GM18498 (cell line): ENCODE results near the gene USP21.

Experiments used
- ATAC-seq: cut with Tn5 transposase; IDR thresholded peaks from one replicate; pipeline ENCODE4 v1.9.1; 2021; ENCODE audit warnings: mild to moderate bottlenecking, moderate library complexity; ENCODE audit not compliant: unreplicated experiment

USP21 gene

DNA sequence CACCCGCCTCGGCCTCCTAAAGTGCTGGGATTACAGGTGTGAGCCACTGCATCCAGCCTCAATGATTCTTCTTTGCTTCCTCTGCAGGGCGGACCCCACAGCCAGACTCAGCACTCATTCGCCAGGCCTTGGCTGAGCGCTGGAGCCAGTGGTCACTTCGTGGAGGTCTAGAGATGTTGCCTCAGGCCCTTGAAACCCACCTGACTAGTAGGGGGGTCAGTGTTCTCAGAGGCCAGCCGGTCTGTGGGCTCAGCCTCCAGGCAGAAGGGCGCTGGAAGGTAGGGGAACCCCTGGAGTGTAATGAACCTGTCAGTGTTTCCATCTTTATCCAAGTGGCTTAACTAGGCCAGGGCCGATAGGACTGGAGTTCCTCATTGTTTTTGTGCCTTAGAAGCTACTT lies 9.6 kb downstream of the USP21 start:
- no peak for ATAC-seq

DNA sequence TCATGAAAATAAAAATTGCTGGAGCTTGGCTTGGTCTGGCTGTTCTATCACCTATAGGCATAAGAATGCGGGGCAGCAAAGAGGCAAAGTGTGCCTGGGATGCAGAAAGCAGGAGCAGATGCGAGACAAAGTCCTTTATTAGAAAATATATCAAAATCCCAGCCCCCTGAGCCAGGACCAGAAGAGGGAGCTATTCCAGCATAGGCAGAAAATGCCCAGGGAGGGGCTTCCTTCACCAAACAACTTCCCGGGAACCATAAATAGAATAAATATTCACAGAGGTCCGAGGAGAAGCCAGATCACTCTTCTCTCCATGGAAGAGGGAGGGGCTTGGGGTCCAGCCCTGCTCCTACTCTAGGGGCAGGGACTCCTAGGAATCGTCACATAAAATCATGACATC lies 11.9 kb downstream of the USP21 start:
- ATAC-seq: no peak

- ATAC-seq: no peak
Measured at GRCh38 chr1:161171696-161172095, 12.4 kb downstream of the USP21 start.

GRCh38 chr1:161172349-161172748 lies 13.0 kb downstream of the USP21 start:
- no peak for ATAC-seq

DNA sequence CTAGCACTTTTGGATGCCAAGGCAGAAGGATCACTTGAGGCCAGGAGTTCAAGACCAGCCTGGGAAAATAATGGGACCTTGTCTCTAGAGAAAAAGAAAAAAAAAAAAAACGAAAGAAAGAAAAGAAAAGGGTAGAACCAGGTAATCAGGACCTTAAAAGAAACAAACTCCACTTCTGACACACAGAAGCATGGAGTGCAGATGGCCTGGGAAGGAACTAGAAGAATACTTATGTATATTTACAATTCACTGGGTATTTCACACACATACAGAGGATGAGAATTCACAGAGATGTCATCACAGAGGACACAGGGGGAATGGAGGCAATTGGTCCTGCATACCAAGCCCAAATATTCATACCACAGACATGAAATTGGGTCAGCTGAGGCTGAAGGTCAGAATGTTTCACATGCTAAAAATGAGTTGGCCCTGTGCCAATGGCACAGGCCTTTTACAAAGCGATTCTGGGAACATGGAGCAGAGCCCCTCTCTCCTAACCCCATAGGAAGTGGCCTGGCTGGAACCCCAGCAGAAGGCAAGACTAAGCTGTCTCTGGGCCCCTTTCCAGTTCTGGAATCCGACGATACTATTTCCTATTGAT lies 13.6 kb downstream of the USP21 start:
- no peak for ATAC-seq

- ATAC-seq: no peak
Measured at GRCh38 chr1:161173711-161174110, 14.4 kb downstream of the USP21 start.

DNA sequence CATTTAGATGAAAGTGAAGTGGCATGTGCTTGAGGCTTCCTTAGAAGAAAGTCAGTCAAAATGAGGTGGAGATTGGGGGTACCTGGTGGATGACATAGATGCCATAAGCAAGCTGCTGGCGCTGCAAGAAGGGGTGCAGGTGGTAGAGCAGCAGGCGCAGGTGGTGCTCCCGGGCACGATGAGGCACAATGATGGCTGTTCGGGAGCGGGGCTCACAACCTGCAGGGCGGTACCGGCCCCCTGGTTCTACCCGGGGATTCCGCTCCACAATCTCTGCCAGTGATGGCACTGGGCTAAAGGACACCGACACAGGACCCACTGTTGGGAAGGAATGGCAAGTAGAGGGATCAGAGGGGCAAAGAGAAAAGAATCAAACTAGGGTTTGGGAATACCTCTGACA lies 15.6 kb downstream of the USP21 start:
- no peak for ATAC-seq

- no peak for ATAC-seq
Measured at GRCh38 chr1:161175771-161176453, 16.6 kb downstream of the USP21 start.

DNA sequence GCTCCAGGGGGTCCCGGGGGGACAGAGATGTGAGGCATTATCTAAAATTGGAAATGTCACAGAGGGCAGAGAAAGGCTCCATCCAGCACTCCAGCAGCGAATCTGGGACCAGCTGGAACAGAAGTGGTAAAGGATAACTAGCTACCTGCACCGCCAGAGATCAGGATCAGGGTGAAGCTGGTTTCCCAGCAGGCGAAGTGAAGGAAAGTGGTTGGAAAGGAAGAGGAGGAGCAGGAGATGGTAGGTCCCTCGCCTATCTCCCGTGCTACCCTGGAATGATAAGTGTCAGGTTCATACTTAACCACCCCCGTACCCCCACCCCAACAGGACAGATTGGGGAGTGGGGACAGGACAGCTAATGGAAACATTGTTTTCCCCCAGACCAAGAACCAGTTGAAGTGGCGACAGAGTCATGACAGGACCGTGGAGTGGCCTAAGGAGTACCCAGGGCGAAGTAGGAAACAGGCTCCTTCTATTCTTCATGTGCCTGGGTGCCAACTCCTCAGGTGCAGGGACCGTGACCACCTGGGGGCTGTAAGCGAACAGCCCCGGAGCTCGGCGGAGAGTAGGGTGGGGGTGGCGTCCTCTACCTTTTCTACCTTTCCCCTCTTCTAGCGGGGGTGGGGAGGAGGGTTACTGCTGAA lies 17.3 kb downstream of the USP21 start:
- ATAC-seq: no peak

GRCh38 chr1:161177112-161177935 lies 18.0 kb downstream of the USP21 start, which contains the start of gene B4GALT3:
Gene B4GALT3 (minus strand): TSS chr1:161177507. CDS start chr1:161176060, 1,447 bp downstream.
- ATAC-seq: peak; percentile 82

DNA sequence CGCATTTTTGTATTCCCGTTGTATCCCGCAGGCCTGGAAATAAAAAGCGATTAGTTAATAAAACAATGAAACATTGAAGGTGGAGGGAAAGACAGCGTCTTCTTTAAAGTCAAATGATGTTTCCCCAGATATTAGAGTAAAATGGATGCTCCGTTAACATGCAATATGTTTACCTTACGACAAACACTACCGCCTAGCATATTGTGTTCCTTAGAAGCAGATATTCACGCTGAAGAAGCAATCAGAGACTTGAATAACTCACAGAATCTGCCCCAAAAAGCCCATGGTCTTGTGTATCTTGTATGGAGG lies 18.6 kb downstream of the USP21 start:
- ATAC-seq: no peak

GRCh38 chr1:161179698-161180097 lies 20.4 kb downstream of the USP21 start:
- no peak for ATAC-seq

DNA sequence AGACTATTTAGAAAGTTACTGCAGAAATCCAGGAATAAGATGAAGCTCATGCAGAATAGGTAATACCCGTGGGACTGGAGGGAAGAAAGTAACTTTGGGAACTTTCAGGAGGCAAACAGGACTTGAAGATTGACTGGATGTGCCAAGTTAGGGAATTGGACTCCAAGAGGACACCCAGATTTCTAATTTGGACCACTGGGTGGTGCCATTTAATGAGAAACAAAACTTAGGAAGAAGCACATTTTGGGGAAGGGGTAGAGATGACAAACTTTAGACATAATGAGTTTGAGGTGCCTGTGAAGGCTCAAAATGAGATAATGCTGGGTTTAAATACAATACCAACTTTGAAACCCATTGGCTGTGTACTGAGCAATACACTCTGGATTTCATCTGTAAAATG lies 21.3 kb downstream of the USP21 start:
- ATAC-seq: no peak

GRCh38 chr1:161182214-161182613 lies 22.9 kb downstream of the USP21 start:
- peak; percentile 44 for ATAC-seq

DNA sequence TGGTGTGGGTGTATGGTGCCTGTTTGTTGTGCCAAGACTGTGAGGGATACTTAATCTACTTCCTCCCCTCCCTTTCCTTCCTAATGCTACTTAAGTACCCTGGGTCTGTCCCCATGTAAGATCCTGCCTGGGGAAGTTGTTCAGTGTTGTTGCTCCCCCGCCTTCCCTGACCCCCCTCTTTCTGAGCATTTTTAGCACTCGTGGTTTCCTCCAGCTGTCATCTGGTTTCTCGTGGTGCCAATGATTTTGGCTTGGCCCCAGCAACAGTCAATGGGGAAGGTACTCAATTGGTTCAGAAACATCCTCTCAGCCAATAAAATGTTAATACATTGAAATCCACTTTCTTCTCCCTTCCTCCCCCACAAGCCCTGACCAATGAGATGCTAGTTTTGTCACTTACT lies 26.0 kb downstream of the USP21 start:
- ATAC-seq: peak; percentile 64

- peak; percentile 28 for ATAC-seq
Measured at GRCh38 chr1:161185732-161186311, 26.5 kb downstream of the USP21 start.

DNA sequence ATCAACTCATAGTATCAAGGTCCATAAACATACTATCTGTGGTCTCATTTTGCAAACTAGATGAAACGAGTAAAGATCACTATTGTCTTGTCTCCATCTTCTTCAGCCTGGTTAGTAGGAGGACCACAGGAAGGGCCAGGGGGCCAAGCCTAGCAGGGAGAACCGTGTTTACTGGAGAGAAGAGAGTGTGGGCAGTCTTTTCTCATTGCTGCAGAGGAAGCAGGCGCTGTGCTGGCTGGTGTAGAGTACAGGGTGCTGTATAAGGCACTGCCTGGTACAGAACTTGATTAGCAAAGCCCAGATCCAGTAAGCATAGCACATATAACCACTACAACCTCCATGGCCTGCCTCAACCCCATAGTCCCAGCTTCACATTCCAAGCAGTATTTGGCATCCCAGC lies 28.0 kb downstream of the USP21 start:
- no peak for ATAC-seq

DNA sequence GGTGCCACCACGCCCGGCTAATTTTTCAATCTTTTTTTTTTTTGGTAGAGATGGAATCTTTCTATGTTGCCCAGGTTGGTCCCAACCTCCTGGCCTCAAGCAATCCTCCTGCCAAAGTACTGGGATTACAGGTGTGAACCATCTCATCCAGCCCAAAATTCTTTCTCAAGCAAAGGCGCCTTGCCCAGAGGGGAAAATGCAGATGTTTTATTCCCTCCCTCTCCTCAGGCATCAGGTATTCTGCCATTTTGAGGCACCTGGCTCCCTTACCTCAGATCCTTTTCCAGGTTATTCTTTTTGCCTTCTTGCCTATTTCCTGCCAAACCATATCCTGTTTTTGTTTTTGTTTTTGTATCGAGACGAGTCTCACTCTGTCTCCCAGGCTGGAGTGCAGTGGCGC lies 29.1 kb downstream of the USP21 start:
- ATAC-seq: no peak

GRCh38 chr1:161189036-161189435 lies 29.7 kb downstream of the USP21 start:
- ATAC-seq: no peak

DNA sequence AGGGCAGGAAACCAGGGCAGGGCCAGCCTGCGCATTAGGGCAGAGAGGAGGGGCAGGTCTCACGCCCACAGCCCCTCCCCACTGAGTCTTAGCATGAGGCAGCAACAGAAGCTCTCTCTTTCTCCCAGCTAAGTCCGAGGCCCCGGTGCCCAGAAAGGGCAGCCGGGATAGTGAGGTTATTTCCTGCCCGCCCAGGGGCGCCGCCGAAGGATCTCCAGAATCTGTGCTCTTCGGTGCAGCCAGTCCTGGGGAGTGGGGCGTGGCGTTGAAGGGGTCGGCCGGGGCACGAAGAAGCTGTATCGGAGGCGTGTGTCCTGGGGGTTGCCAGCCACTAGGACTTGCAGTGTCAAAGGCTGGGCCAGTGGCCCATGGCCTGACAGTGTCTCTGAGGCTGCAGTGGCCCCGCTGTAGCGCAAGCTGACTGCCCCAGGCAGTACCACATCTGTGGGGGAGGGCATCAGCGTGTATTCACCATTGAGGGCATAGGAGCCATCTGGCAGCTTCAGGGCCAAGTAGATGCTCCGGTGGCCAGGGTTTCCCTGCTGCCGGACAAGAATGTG lies 31.7 kb downstream of the USP21 start:
- ATAC-seq: no peak

GRCh38 chr1:161191971-161192370 lies 32.7 kb downstream of the USP21 start:
- ATAC-seq: no peak
